ENCODE data around the gene RBKS.
"Not testable (repeated sequence)": the region's sequence is repeated elsewhere in the genome, so short reads cannot be mapped to it uniquely, and the experiment has no call there.

RBKS gene

GRCh38 chr2:27796791-27797765, 93.1 kb downstream of the RBKS start:
- DNase-seq = no peak

- DNase-seq = no peak
Measured at GRCh38 chr2:27795868-27796277, 94.3 kb downstream of the RBKS start.

GRCh38 chr2:27795093-27795834, 94.9 kb downstream of the RBKS start:
- no peak for DNase-seq

GRCh38 chr2:27792759-27793158, 97.4 kb downstream of the RBKS start:
- no peak for DNase-seq

- DNase-seq = no peak
Measured at GRCh38 chr2:27790796-27791195, 99.4 kb downstream of the RBKS start.

- DNase-seq = no peak
Measured at GRCh38 chr2:27782701-27783100, 107.5 kb downstream of the RBKS start.

- DNase-seq = no peak
Measured at GRCh38 chr2:27781496-27781895, 108.7 kb downstream of the RBKS start.

- DNase-seq = no peak
Measured at GRCh38 chr2:27779417-27780055, 110.7 kb downstream of the RBKS start.

- no peak for DNase-seq
Measured at GRCh38 chr2:27776696-27777095, 113.5 kb downstream of the RBKS start.

GRCh38 chr2:27776097-27776496, 114.1 kb downstream of the RBKS start:
- peak; percentile 77 for DNase-seq

- no peak for DNase-seq
Measured at GRCh38 chr2:27773959-27774358, 116.2 kb downstream of the RBKS start.

- no peak for DNase-seq
Measured at GRCh38 chr2:27772804-27773203, 117.4 kb downstream of the RBKS start.

- DNase-seq = peak; percentile 64
Measured at GRCh38 chr2:27771548-27772335, 118.4 kb downstream of the RBKS start, which contains the start of gene MRPL33. Gene MRPL33 (plus strand): TSS chr2:27771719. CDS start chr2:27771778, 59 bp downstream.

- DNase-seq = no peak
Measured at GRCh38 chr2:27771202-27771547, 119.0 kb downstream of the RBKS start.

GRCh38 chr2:27766287-27766661, 123.9 kb downstream of the RBKS start:
- no peak for DNase-seq

GRCh38 chr2:27765621-27766286, 124.4 kb downstream of the RBKS start:
- DNase-seq = no peak

- not testable (repeated sequence) for DNase-seq
Measured at GRCh38 chr2:27764526-27764925, 125.7 kb downstream of the RBKS start.

- DNase-seq = no peak
Measured at GRCh38 chr2:27763907-27764267, 126.3 kb downstream of the RBKS start.

- no peak for DNase-seq
Measured at GRCh38 chr2:27762951-27763906, 127.0 kb downstream of the RBKS start.

GRCh38 chr2:27756544-27757498, 133.4 kb downstream of the RBKS start:
- DNase-seq = no peak
